ENCODE data around the gene RELN. TPM values are rescaled to one million over a fixed set of nuclear protein-coding genes. Genes with fewer than 3 reads are reported as not detected.

The RELN gene
- total RNA-seq, 1 donor from 2014 or later = not detected

DNA sequence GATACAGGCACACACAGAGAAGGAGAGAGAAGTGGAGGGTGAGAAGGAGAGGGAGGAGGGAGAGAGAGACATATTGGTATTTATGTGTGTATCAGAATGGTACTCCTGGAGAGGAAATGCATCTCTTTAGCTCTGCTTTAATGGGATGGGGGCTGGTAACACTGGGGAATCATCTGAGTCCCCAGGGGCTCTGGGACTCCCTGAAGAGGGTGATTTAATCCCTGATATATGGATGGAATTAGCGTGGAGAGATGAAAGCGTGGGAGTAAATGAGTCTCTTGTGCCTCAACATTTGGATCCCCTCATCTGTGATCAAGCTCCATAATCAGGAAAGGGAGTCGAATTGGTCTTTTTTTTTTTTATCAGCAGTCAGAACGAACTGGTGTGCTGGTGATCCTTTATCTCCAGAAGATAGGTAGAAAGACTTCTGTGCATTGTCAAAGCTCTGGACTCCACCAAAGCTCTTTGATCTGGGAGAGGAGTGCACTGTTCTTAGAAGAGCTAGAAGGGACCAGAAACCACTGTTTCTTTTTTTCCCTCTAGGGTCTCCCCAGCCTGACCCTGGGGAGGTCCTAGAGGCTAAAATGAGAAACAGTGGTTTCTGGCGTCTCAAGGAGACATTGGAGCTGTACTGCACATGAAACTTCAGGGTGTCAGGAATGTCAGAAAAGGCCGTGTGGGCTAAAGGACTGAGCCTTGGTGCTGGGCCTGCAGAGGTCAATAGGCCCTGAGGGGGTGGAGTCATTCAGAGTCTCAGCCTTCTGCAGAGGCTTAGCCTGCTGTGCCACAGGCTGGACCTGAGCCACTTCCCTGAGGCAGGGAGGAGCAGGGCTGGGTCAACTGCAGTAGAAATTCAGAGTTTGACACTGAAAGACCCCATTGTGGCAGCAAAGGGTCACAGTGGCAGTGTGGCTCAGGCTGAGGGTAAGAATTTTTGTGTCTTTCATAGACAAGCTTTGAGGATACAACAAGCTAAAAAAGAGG, 309.0 kb downstream of the RELN start:
- FAIRE-seq = no peak
- DNase-seq (ENCODE audit: low read depth) = no peak
- Histone ChIP-seq H3K36me3 (ENCODE audit: control insufficient read depth, insufficient read depth, low read length) (no peaks in the 10 kb centered on the region), H3K4me3 (ENCODE audit: low read depth, low read length) (no peak overlapping the region), H3K27me3 (ENCODE audit: control insufficient read depth, insufficient read depth, low read length) (no peaks in the 10 kb centered on the region)
- no peak for TF ChIP-seq CTCF (IDR thresholded peaks at IDR 0.05; ENCODE audit: insufficient read depth, low read length, severe bottlenecking)

- Histone ChIP-seq H3K27me3 (ENCODE audit: control insufficient read depth, insufficient read depth, low read length) (no peaks in the 10 kb centered on the region), H3K4me3 (ENCODE audit: low read depth, low read length) (no peak overlapping the region), H3K36me3 (ENCODE audit: control insufficient read depth, insufficient read depth, low read length) (no peaks in the 10 kb centered on the region)
- FAIRE-seq (no peak), DNase-seq (ENCODE audit: low read depth) (no peak)
- TF ChIP-seq CTCF (IDR thresholded peaks at IDR 0.05; ENCODE audit: insufficient read depth, low read length, severe bottlenecking) = no peak
These were observed 310.0 kb downstream of the RELN start for GRCh38 chr7:103679151-103680132.

GRCh38 chr7:103668279-103668941, 321.0 kb downstream of the RELN start:
- H3K27me3 ChIP-seq (ENCODE audit: control insufficient read depth, insufficient read depth, low read length) = no peaks in the 10 kb centered on the region
- FAIRE-seq (no peak), DNase-seq (ENCODE audit: low read depth) (no peak)
- TF ChIP-seq CTCF (IDR thresholded peaks at IDR 0.05; ENCODE audit: insufficient read depth, low read length, severe bottlenecking) = no peak
- no peaks in the 10 kb centered on the region for H3K36me3 ChIP-seq (ENCODE audit: control insufficient read depth, insufficient read depth, low read length)
- H3K4me3 ChIP-seq (ENCODE audit: low read depth, low read length) = no peak overlapping the region

DNA sequence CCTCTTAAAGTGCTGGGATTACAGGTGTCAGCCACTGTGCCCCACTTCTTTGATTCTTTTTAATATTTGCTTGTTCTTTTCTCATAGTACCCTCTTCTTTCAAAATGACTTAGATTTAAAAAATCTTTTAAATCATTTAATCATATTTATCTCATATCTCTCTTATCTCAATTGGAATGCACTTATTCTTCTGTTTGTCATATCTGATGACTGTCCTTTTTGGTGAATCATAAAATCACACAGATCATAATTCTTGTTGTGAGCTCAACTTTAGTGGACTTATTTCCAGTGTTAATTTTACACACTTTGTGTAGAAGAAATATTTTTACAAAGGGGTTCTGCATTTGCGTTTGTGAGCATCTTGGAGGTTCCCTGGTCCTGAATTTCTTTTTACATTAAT, 323.1 kb downstream of the RELN start:
- FAIRE-seq (no peak), DNase-seq (ENCODE audit: low read depth) (no peak)
- Histone ChIP-seq H3K4me3 (ENCODE audit: low read depth, low read length) (no peak overlapping the region), H3K27me3 (ENCODE audit: control insufficient read depth, insufficient read depth, low read length) (no peaks in the 10 kb centered on the region), H3K36me3 (ENCODE audit: control insufficient read depth, insufficient read depth, low read length) (no peaks in the 10 kb centered on the region)
- no peak for TF ChIP-seq CTCF (IDR thresholded peaks at IDR 0.05; ENCODE audit: insufficient read depth, low read length, severe bottlenecking)

DNA sequence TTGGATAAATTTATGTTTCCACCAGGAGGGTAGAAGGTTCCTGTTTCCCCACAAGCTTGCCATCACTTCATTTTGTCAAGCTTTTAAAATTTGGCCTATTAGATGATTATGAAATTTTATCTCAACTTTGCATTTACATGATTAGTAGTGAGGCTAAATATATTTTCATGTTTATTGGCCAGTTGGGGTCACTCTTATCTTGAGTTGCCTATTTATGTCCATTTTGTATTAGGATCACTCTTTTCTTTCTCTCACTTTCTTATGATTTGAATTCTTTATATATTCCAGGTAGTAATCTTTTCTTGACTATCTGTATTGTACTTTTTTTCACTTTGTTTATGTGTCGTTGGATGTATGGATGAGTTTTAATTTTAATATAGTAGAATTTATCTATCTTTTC, 324.9 kb downstream of the RELN start:
- Histone ChIP-seq H3K27me3 (ENCODE audit: control insufficient read depth, insufficient read depth, low read length) (no peaks in the 10 kb centered on the region), H3K36me3 (ENCODE audit: control insufficient read depth, insufficient read depth, low read length) (no peaks in the 10 kb centered on the region), H3K4me3 (ENCODE audit: low read depth, low read length) (no peak overlapping the region)
- TF ChIP-seq CTCF (IDR thresholded peaks at IDR 0.05; ENCODE audit: insufficient read depth, low read length, severe bottlenecking) = no peak
- no peak for FAIRE-seq
- no peak for DNase-seq (ENCODE audit: low read depth)
